NCI-H345 (cell line): ENCODE measurements around the gene SAMM50.
"Not testable (repeated sequence)": the region's sequence is repeated elsewhere in the genome, so short reads cannot be mapped to it uniquely, and the experiment has no call there.

Experiments used
- DNase-seq: peaks from one replicate; lab custom pipeline; 2025; lab: John Stamatoyannopoulos, UW

Gene SAMM50

DNA sequence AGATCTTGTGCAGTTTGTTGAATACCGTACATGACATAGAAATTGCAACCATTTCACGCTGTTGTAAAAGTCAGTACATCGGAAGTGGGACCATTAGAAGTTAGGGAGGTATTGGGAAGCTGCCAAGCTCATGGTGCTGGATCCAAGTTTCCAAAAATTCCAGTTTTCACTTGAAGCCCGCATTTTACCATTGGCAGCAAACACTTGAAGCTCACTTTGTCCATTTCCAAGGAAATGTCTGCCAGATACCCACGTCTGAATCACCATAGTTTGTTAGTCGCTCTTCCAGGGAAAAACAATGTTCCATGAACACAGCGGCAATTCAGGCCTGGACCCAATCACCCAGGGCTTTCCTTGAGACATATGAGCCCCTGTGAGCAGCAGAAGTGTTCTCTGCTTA, 46.3 kb downstream of the SAMM50 start:
- no peak for DNase-seq

DNA sequence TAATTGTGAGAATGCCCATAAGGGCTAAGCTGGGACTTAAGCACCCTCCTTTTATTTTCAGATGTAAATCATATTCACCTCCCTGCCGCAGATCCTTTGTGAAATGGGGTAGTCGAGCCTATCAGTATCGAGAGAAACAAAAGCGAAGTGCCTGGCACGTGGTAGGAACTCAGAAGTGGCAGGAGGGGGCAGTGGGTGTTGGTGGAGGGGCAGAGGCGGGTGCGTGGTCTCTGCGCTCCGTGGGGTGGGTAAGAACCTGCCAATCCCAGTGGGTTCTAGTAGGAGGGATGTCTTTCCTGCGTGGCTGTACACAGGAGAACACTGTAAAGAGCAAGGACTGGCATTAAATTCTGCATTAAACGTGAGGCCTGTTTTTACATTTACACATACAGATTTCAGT, 47.1 kb downstream of the SAMM50 start:
- no peak for DNase-seq

DNA sequence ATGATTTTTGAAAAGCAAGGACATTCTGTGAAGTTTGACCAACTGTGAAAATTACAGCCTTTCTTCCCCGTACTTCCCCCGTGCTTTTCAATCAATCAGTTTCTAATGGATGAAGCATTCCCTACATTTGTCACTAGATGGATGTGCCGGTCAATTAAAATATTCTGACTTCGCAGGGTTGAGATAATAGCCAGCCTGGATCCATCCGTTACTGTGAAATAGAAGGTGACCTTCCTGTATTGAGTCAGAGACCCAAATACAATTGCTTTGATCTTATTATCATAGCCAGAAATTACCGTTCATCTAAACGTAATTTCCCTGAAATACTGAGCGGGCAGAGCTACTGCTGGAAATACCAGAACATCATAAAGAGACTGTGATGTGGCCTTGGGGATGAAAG, 47.8 kb downstream of the SAMM50 start:
- no peak for DNase-seq

DNA sequence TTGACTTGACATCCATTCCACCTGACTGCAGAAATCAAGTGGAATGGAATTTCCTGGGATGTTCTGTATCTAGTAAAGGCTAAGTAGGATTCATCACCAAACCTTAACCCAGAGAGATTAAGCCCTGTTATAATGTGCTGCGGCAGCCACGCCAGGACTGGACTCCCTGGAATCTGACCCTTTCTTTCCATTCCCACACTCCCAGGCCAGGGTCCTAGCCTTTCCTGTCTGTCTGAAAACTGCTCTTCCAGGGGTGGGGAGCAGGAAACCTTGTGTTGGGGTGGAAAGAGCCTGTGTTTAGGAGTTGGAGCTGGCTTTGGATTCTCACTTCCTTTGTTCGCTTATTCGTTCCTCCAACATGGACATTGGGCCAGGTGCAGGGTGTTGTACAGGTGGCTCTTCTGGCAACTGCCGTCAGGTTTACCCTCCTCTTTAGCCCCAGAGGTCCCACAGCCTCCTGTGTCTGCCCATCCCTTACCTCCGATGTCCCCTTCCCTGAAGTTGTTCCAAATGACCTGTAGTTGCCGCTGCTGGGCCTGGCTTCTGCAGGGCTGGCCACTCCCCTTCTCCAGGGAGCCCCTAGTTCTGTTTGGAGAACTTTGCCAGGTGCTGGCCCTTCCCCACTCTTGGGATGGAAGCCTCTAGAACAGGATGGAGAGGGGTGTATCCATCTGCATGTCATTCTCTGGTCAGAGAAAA, 48.3 kb downstream of the SAMM50 start:
- DNase-seq: no peak

DNA sequence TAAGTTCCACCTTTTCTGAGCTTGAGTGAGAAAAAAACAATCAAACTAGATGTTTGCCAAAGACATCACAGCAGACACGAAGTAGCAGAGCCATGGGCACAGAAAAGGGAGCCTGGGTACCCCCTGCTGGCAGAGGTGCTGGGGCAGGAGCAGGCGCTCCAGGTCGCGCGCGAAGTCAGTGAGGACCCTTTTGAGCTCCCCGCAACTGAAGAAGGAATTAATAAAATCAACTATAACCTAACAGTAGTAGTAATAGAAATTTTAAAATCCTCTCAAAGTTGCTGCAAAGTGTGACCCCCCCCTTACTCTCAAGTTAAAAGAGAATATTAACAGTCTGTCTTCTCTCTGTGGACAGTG, 48.8 kb downstream of the SAMM50 start:
- no peak for DNase-seq

DNA sequence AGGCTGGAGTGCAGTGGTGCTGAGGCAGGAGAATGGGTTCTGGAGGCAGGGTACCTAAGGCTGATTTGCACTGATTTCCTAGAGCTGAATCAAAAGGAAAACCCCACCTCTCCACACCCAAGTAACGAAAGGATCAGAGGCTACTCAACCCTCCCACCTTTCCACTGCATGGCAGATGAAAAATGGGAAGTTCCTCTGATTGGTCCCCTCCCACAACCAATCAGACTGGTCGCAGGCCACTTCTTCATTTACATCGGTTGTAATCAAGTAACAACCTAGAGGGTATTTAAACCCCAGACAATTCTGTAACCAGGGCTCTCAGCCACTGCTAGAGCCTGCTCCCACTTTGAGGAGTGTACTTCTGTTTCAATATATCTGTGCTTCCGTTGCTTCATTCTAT, 50.3 kb downstream of the SAMM50 start:
- DNase-seq: no peak

DNA sequence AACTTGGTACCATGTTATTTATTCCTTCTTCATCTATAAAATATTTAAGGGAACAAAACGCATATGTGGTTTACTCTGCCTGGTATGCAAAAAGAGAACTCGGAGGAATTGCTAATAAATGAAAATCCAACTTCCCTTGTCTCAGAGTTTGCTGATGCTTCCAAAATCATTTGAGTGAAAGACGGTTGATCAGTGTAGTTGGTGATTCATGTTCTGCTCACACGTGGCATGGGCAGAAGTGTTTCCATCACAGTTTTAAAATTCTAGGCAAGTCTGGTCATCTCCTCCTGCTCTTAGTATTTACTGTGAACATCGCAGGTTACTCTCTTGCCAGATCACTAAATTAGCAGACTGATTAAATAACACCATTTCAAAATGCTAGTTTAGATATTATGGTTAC, 56.9 kb downstream of the SAMM50 start:
- no peak for DNase-seq

DNA sequence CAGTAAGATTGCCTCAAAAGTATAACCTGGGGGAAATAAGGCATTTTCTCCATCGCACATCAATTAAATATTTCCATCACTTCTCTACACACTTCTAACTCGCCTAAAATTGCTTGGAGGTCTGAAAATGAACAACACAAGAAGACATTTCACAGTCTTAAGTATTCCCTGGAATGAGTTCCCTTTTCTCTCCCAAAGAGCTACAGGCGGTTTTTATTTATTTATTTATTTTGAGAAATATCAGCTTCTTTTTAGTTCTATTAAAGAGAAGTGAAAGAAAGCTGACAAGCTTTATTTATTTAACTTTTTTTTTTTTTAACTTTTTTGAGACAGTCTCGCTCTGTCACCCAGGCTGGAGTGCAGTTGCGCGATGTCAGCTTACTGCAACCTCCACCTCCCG, 57.3 kb downstream of the SAMM50 start:
- no peak for DNase-seq

DNA sequence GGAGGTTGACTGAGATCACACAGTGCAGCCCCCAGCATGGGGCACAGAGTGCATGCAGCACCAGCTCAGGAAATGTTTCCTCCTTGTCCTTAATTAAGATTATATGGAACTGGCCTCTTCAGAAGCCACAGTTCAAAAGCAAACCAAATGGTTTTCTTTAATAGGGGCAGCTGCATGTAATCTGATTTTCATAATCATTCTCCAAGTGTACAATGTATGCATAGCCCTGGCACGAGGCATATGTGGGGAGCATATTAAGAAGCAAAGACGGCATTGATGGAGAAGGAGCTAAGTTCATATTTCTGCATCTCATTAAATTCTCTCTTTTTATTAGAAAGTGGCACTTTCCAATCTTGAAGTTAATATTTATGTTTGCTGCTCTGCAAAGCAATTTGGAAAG, 59.0 kb downstream of the SAMM50 start:
- DNase-seq: no peak

DNA sequence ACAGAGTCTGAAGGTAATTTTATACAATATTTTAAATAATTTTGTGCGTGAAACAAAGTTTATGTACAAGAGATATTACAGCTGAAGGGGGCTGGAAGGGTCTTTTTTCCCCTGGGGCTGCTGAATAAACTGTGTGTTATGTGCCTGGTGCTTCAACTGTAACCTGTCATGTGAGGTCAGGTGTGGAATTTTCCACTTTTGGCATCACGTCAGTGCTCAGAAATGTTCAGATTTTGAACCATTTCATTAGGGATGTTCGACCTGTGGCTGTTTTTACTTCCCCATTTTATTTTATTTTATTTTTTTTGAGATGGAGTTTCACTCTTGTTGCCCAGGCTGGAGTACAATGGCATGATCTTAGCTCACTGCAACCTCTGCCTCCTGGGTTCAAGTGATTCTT, 61.3 kb downstream of the SAMM50 start:
- DNase-seq: not testable (repeated sequence)

DNA sequence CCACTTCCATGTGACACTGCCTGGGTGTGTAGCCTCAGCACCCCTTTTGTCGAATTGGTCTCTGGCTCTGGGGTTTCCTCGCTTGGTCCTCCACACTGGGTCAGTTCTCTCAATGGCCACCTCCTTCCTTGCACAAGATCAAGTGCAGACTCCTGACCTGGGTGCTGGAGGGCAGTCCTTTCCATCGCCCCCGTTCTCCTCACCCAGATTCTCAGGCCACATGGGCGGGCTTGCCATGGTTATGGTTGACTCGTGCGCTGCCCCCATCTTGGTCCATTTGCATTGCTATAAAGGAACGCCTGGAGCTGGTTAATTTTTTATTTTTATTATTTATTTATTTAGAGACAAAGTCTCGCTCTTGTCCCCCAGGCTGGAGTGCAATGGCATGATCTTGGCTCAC, 63.4 kb downstream of the SAMM50 start:
- DNase-seq: no peak

DNA sequence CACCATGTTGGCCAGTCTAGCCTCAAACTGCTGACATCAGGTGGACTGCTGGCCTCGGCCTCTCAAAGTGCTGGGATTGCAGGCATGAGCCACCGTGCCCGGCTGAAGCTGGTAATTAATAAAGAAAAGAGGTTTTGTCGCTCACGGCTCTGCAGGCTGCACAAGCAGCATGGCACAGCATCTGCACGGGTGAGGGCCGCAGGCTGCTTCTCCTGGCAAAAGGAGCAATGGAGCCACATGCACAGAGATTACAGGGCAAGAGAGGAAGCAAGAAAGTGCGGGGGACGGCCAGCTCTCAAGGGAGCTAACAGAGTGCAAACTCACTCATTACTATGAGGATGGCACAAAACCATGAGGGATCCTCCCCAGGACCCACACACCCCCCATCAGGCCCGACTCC, 64.2 kb downstream of the SAMM50 start:
- no peak for DNase-seq

DNA sequence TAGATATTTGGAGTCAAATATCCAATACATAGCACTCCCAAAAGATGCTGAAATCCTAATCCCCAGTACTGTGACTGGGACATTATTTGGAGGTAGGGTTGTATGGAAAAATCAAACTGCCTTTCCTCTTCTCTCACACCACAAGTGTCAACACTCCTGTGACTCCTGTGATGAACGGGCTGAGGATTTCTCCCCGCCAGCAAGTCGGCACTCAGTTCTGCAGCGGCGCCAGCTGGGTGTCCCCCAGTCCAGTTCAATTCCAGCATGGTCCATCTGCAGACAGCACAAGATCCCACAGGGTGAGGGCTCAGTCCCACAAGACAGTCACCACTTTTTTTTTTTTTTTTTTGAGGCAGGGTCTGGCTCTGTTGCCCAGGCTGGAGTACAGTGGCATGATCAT, 64.6 kb downstream of the SAMM50 start:
- DNase-seq: no peak

DNA sequence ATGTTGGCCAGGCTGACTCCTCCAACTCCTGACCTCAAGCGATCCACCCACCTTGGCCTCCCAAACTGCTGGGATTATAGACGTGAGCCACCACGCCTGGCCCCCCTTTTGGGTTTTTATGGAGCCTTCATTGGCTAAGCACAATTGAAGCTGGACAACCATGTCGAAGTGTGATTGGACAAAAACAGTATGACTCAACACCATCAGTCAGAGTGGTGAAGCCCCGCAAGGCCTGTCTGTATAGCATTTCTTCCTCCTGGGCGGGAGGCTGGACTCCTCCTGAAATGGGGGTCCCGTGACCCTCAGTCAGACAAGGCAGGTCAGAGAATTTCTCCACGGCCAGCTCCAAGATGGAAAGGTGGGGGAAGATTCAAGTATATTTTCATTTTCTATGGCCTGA, 65.7 kb downstream of the SAMM50 start:
- DNase-seq: no peak

DNA sequence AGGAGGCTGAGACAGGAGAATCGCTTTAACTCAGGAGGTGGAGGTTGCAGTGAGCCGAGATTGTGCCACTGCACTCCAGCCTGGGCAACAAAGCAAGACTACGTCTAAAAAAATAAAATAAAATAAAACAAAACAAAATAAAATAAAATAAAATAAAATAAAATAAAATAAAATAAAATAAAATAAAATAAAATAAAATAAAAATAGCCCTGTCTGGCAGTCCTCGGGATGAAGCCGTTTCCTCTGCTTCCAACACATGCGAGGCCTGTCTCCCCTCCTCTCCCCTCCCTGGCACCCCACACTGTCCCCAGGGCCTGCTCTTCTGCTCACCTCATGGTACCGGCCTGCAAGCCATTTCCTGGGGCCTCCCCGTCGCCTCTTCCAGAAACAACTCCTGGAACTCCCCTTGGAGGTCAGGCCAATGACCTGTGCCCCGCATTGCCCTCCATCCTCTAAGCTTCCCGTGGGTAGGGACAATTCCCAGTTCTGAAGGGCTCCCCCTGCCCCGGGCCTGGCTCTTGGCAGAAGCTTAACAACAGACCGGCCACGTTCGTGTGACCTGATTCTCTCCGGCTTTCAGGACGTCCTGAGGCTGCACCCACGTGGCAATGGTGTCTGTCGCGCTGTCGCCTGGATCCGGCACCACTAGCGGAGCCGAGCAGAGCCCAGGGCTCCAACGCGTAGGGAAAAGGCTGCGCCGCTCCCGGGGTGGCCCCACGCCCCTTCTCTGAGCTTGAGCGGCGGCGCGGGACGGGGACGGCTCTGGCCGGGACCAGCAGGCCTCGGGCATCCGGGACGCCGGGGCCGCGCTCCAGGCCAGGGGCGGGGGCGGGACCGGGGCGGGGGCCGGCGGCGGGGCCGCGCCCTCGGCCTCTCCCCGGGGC, 68.4 kb downstream of the SAMM50 start:
- no peak for DNase-seq

DNA sequence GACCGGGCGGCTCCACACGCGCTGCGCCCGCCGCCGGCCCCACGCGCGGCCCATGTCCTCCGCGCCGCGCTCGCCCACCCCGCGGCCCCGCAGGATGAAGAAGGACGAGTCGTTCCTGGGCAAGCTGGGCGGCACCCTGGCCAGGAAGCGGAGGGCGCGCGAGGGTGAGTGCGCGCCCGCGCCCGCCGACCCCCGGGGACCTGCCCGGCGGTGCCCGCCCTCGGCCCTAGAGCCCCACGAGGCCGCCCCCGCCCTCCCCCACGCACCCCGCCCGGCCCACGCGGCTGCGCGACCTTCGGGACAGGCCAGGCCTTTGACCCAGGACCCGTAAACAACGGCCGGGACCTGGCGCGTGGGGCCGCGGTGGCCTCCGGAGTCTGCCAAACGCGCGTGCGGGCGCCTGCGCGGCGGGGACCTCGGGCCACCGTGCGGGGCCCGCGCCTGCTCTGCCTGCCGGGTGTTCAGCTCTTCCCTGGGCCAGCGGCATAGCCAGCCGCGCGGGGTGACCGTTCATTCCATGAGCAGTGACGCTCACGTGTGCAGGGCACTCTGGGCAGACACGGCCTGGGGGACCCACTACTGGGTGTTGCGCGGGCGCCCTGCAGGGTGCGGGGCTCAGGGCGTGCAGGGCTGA, 69.2 kb downstream of the SAMM50 start, which contains the start of gene PARVB:
Gene PARVB, plus strand, starts transcription at position 15 of the 634 bp plus-strand sequence. Its CDS starts 38 bp downstream, at position 53.
- DNase-seq: no peak

DNA sequence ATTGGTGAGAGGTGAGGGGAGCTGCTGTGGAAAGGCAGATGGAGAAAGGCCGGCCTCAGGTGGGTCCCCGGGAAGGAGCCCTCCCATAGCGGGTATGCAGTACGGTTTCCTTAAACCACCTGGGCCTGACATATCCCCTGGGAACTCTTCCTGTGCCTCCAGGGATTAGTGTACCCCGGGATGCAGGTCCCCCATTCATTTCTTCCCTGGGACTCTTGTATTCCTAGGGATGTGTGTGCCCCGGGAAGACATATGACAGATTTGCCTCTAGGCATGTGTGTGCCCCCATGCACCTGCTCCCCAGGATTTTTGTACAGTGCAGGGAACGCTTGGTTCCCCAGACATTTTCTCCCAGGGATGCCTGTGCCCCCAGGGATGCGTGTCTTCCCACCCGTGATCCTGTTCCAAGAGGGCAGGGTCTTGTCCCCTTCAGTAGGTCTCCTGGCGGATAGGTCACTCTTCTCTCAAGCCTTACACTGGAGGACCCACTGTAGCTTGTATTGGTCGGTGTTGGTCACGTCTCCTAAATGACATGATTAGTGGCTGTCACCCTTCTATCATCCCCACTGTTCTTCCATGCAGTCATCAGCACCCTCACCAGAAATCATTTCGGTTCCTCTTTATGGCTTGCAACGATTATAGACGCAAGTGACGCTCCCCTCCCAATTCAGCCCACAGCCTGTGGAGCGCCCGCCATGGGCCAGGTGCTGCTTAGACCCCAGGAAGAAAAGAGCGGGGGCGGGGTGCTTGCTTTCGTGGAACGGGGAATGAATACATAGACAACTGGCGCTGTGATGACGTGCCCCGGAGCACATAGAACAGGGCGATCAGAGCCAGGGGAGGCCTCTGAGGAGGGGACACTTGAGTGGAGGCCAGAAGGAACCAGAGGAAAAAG, 70.2 kb downstream of the SAMM50 start:
- no peak for DNase-seq

DNA sequence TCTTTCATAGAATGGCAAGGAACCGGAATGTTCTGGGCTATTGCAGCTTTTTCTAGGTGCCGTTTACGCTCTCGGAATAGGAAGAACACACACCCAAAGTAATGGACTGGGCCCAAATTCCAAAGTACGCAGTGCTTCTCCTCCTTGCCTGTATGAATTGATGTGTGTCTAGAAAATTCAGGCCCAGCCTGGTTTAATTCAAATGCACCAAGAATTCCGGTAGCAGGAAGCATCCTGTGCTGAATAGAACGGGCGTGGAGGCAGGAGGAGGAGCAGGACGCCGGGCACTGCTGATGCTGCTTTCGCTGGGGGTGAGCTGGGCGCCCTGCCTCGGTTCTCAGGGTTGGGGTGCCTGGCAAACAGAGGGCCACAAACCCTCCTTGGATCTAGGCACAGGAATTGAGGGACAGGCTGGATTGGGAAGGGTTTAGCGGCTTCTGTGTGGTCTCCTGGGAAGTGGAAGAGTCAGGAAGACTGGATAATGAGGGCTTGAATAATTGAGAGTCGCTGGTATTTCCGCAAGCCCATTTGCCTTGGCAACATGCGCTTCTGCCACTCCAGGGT, 70.9 kb downstream of the SAMM50 start:
- no peak for DNase-seq

DNA sequence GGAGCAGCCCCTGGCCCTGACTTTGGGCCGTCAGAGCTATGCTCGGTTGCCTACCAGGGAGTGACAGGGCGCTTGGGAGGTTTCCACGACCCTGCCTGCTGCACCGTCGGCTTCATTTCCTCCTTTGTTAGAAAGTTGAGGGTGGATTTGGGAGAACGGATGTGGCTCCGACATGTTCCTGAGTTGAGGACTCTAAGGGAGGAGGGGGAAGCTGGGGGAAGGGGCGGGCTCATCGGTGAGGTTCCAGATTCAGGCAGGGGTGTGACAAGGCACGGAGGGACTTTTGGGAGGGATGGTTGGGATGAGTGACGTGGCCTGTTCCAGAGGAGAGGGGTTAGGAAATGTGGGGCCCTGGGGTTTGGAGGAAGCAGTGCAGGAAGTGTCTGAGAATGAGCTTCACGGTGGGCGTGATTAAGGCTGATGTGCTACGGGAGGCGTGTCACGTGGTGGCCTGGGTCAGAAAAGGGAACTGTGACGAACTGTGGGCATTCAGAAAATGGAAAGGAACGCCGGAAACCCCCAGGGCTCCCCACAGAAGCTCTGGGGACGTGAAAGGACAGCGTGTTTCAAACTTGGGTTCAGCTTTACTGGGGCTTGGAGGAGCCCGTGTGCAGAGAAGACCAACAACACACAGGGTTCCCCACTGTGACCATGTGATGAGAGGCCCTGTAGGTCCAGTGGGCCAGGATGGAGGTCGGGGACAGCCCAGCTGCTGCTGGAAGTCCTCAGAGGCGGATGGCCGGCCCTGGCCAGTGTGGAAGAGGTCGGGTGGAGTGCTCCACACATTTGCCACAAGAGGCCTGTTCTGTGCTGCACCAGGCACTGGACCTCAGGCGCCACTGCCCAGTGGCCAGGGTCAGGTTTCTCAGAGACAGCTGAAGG, 71.6 kb downstream of the SAMM50 start:
- DNase-seq: no peak

DNA sequence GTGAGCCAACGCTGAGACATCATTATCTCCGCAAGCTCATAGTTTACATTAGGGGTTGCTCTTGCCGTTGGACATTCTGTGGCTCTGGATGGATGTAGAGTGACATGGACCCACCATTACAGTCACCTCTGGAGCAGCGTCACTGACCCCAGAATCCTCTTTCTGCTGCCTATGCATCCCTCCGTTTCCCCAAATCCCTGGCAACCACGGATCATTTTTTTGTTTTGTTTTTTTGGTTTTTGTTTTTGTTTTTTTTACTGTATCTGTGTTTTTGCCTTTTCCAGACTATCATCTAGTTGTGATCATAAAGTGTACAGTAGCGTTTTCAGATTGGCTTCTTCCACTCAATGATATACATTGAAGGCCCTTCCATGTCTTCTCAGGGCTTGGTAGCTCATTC, 72.8 kb downstream of the SAMM50 start:
- no peak for DNase-seq

DNA sequence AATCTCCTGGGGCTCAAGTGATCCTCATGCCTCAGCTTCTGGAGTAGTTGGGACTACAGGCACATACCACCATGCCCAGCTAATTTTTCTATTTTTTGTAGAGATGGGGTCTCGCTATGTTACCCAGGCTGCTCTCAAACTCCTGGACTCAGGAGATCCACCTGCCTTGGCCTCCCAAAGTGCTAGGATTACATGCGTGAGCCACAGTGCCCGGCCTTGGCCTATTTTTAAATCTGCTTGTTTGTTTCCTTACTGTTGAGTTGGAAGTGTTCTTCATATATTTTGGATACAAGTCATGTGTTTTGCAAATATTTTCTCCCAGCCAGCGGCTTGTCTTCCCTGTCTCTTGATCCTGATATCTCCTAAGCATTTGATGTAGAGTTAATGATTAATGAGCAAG, 73.8 kb downstream of the SAMM50 start:
- DNase-seq: no peak
